ENCODE measurements around the gene TMEM131.

GRCh38 chr2:97723156-97724072 lies 272.3 kb downstream of the TMEM131 start:
- TF ChIP-seq CTCF (IDR thresholded peaks at IDR 0.05; ENCODE audit: control extremely low read depth in 1 of 3, insufficient read depth in 1 of 3, low read depth in 1 of 3, low read length in 3 of 3) = no peak
- no peak for TF ChIP-seq TAF1 (IDR thresholded peaks at IDR 0.05; ENCODE audit: low read depth, low read length)
- no peak for TF ChIP-seq PHF8 (conservative IDR thresholded peaks at IDR 0.05; ENCODE audit: low read depth, low read length)
- TF ChIP-seq TBP (IDR thresholded peaks at IDR 0.05; ENCODE audit: low read depth, low read length) = no peak
- TF ChIP-seq, protein P1, sequence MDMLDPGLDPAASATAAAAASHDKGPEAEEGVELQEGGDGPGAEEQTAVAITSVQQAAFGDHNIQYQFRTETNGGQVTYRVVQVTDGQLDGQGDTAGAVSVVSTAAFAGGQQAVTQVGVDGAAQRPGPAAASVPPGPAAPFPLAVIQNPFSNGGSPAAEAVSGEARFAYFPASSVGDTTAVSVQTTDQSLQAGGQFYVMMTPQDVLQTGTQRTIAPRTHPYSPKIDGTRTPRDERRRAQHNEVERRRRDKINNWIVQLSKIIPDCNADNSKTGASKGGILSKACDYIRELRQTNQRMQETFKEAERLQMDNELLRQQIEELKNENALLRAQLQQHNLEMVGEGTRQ (IDR thresholded peaks at IDR 0.05; ENCODE audit: low read length) = no peak
- TF ChIP-seq SIRT6 (IDR thresholded peaks at IDR 0.05; ENCODE audit: low read length) = no peak
- no peak for TF ChIP-seq POLR2A (IDR thresholded peaks at IDR 0.05; ENCODE audit: control extremely low read depth in 1 of 2, low read depth in 2 of 2, low read length in 2 of 2)
- no peak for TF ChIP-seq SP2 (IDR thresholded peaks at IDR 0.05; ENCODE audit: low read length)

Measured in H1 (cell line).